ENCODE results near the gene PRR18.

The PRR18 gene

GRCh38 chr6:166305562-166306117 lies 2.6 kb downstream of the PRR18 start:
- DNase-seq (ENCODE audit: low read depth) = no peak
- no peak for TF ChIP-seq CTCF (IDR thresholded peaks at IDR 0.05; ENCODE audit: low read depth, low read length, missing control alignments)

GRCh38 chr6:166304106-166304505 lies 4.1 kb downstream of the PRR18 start:
- no peak for TF ChIP-seq CTCF (IDR thresholded peaks at IDR 0.05; ENCODE audit: low read depth, low read length, missing control alignments)
- DNase-seq (ENCODE audit: low read depth) = no peak
- no peak overlapping the region for H3K4me3 ChIP-seq (ENCODE audit: low read depth, low read length)

More at GRCh38 chr6:166305562-166306117, 2.6 kb downstream of the PRR18 start:
- no peak overlapping the region for H3K4me3 ChIP-seq (ENCODE audit: low read depth, low read length)

GRCh38 chr6:166301611-166302529 lies 6.3 kb downstream of the PRR18 start:
- DNase-seq (ENCODE audit: low read depth) = no peak
- TF ChIP-seq CTCF (IDR thresholded peaks at IDR 0.05; ENCODE audit: low read depth, low read length, missing control alignments) = no peak
- no peak overlapping the region for H3K4me3 ChIP-seq (ENCODE audit: low read depth, low read length)

- no peak for TF ChIP-seq CTCF (IDR thresholded peaks at IDR 0.05; ENCODE audit: low read depth, low read length, missing control alignments)
- DNase-seq (ENCODE audit: low read depth) = no peak
- H3K4me3 ChIP-seq (ENCODE audit: low read depth, low read length) = no peak overlapping the region
Observed at GRCh38 chr6:166300357-166300987, 7.7 kb downstream of the PRR18 start.

- no peak for DNase-seq (ENCODE audit: low read depth)
- TF ChIP-seq CTCF (IDR thresholded peaks at IDR 0.05; ENCODE audit: low read depth, low read length, missing control alignments) = no peak
Observed at GRCh38 chr6:166297606-166298005, 10.6 kb downstream of the PRR18 start.

GRCh38 chr6:166296035-166296883 lies 11.9 kb downstream of the PRR18 start:
- DNase-seq (ENCODE audit: low read depth) = no peak
- no peak overlapping the region for H3K4me3 ChIP-seq (ENCODE audit: low read depth, low read length)
- TF ChIP-seq CTCF (IDR thresholded peaks at IDR 0.05; ENCODE audit: low read depth, low read length, missing control alignments) = no peak

More at GRCh38 chr6:166297606-166298005, 10.6 kb downstream of the PRR18 start:
- H3K4me3 ChIP-seq (ENCODE audit: low read depth, low read length) = no peak overlapping the region
